ENCODE results near the gene NID1. TPM values are rescaled to one million over a fixed set of nuclear protein-coding genes. Genes with fewer than 3 reads are reported as not detected.

Gene NID1
- total RNA-seq, 1 donor from 2014 or later, result 186 TPM

DNA sequence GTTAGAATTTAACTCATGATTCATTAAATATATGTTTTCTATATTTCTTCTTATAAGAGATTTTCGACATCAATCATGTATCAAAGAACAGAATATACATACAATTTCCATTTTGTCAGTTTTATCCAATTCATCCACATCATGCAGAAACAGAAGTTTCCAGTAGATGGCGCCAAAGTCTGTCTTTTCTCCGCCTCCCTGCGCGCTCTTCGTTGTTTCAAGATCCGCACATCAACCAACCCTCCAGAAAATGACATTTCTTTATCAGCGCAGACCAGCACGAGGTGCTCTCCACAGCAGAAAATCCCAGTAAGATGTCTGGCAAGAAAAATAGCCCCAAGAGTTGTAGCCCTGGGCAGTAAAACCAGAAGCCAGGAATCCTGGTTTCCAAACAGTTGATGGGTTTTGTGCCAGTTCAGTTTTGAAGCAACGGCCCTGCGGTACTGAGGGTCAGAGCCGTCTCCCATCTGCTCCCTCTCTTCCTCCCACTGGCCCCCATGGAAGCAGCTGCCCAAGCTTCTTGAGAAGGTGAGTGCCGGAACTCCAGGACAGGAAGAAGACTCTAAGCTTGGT is 38.8 kb upstream of the NID1 start:
- peaks cover 9% of the 10 kb centered on the region for H3K4me1 Mint-ChIP-seq (ENCODE audit: unreplicated experiment)
- H3K36me3 Mint-ChIP-seq (ENCODE audit: low read depth, unreplicated experiment), result no peaks in the 10 kb centered on the region
- H3K9me3 Mint-ChIP-seq (ENCODE audit: unreplicated experiment), result no peaks in the 10 kb centered on the region
- no peaks in the 10 kb centered on the region for H3K27me3 Mint-ChIP-seq (ENCODE audit: unreplicated experiment)
- H3K4me3 Mint-ChIP-seq (ENCODE audit: unreplicated experiment), result no peak overlapping the region
- TF ChIP-seq, protein P1, sequence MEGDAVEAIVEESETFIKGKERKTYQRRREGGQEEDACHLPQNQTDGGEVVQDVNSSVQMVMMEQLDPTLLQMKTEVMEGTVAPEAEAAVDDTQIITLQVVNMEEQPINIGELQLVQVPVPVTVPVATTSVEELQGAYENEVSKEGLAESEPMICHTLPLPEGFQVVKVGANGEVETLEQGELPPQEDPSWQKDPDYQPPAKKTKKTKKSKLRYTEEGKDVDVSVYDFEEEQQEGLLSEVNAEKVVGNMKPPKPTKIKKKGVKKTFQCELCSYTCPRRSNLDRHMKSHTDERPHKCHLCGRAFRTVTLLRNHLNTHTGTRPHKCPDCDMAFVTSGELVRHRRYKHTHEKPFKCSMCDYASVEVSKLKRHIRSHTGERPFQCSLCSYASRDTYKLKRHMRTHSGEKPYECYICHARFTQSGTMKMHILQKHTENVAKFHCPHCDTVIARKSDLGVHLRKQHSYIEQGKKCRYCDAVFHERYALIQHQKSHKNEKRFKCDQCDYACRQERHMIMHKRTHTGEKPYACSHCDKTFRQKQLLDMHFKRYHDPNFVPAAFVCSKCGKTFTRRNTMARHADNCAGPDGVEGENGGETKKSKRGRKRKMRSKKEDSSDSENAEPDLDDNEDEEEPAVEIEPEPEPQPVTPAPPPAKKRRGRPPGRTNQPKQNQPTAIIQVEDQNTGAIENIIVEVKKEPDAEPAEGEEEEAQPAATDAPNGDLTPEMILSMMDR (IDR thresholded peaks at IDR 0.05; ENCODE audit: unreplicated experiment), result peak; percentile 90
- peak; percentile 59 for DNase-seq (ENCODE audit: low spot score)
- no peak overlapping the region for H3K27ac Mint-ChIP-seq (ENCODE audit: unreplicated experiment)

DNA sequence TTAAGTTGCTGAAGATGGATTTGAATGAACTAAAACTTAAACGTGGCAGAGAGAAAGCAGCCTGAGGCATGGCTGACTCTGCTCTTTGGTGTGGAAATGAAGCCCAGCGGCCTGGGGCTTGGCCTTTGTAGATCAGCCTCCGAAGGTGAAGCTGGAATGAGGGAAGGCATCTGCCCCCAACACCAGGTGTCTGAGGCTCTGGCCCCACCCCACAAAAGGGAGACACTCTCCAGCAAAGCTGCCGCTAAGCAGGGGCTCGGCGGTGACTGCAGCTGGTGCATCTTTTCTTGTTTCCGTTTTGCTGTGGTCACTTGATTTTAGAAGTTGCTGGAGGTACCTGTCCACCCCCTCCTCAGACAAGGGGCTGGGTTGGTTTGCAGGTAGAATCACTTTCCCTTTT is 38.2 kb upstream of the NID1 start:
- H3K4me1 Mint-ChIP-seq (ENCODE audit: unreplicated experiment), result peaks cover 9% of the 10 kb centered on the region
- H3K36me3 Mint-ChIP-seq (ENCODE audit: low read depth, unreplicated experiment), result no peaks in the 10 kb centered on the region
- peaks cover 1% of the 10 kb centered on the region for H3K27me3 Mint-ChIP-seq (ENCODE audit: unreplicated experiment)
- H3K9me3 Mint-ChIP-seq (ENCODE audit: unreplicated experiment), result no peaks in the 10 kb centered on the region
- TF ChIP-seq, protein P1 (IDR thresholded peaks at IDR 0.05; ENCODE audit: unreplicated experiment), result no peak
- H3K4me3 Mint-ChIP-seq (ENCODE audit: unreplicated experiment), result no peak overlapping the region
- no peak overlapping the region for H3K27ac Mint-ChIP-seq (ENCODE audit: unreplicated experiment)
- DNase-seq (ENCODE audit: low spot score), result no peak

DNA sequence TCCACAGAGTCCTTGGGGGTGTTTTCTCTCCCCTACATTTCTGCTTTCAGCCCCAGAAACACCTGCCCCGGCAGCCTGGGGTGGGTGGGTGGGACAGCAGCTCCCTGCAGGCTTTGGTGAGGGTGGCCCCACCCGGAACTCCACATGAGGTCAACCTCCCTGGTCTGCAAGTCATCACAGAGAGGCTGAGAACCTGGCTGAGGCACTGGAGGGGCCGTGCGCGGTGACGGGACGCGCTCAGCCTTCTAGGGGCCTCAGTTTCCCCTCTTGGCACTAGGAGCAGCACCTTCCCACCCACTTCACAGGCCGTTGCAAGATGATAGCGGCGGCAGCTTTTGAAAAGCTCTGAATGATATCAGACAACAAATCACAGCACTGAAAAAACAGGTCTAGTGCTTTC is 37.7 kb upstream of the NID1 start:
- Mint-ChIP-seq H3K9me3 (ENCODE audit: unreplicated experiment) (no peaks in the 10 kb centered on the region), H3K4me1 (ENCODE audit: unreplicated experiment) (peaks cover 9% of the 10 kb centered on the region), H3K36me3 (ENCODE audit: low read depth, unreplicated experiment) (no peaks in the 10 kb centered on the region), H3K27me3 (ENCODE audit: unreplicated experiment) (peaks cover 3% of the 10 kb centered on the region), H3K27ac (ENCODE audit: unreplicated experiment) (no peak overlapping the region), H3K4me3 (ENCODE audit: unreplicated experiment) (no peak overlapping the region)
- TF ChIP-seq, protein P1 (IDR thresholded peaks at IDR 0.05; ENCODE audit: unreplicated experiment), result no peak
- DNase-seq (ENCODE audit: low spot score), result no peak

DNA sequence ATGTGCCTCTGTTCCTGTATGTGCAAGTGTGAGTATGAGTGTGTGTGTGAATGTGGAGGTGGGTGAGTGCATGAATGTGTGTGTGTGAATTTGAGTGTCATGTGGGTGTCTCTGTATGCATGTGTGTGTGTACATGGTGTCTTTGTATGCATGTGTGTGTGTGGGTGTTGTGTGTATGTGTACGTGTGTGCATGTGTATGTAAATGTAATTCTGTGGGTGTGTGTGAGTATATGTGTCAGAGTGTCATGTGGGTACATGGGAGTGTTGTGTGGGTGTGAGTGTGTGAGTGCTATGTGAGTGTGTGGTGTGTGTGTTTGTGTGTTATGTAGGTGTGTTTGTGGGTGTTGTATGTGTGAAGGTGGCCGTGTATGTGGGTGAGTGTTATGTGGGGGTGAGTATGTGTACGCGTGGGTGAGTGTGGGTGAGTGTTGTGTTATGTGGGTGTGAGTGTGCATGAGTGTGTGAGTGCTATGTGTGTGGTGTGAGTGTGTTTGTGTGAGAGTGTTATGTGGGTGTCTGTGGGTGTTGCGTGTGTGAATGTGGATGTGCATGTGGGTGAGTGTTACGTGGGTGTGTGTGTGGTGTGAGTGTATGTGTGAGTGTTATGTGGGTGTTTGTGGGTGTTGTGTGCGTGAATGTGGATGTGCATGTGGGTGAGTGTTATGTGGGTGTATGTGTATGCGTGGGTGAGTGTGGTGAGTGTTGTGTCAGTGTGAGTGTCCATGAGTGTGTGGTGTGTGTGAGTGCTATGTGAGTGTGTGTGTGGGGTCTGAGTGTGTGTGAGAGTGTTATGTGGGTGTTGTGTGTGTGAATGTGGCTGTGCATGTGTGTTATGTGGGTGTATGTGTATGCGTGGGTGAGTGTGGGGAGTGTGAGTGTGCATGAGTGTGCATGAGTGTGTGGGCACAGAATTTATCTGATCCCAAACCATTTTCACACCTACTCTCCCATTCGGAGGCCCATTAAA is 36.6 kb upstream of the NID1 start:
- TF ChIP-seq, protein P1 (IDR thresholded peaks at IDR 0.05; ENCODE audit: unreplicated experiment), result no peak

DNA sequence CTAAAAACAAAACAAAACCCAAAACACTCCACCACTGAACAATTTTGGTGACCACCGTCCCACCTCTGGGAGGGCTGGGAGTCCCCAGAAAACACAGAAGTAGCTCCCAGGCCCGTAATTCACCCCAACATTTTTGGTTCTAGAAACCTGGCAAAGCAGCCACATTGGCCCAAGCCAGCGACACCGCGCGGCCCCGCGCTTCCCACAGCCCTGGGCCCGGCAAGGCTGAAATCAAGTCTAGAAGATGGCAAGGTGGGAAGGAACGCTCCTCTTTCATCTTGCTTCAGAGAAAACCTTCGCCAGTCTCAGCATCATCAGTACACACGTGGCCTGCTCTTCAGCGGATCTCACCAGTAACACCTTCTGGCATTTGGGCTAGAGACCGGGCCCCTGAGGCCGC is 35.9 kb upstream of the NID1 start:
- H3K27ac Mint-ChIP-seq (ENCODE audit: unreplicated experiment), result no peak overlapping the region
- peaks cover 12% of the 10 kb centered on the region for H3K27me3 Mint-ChIP-seq (ENCODE audit: unreplicated experiment)
- peaks cover 11% of the 10 kb centered on the region for H3K4me1 Mint-ChIP-seq (ENCODE audit: unreplicated experiment)
- peaks cover 12% of the 10 kb centered on the region for H3K36me3 Mint-ChIP-seq (ENCODE audit: low read depth, unreplicated experiment)
- TF ChIP-seq, protein P1 (IDR thresholded peaks at IDR 0.05; ENCODE audit: unreplicated experiment), result no peak
- H3K9me3 Mint-ChIP-seq (ENCODE audit: unreplicated experiment), result peaks cover 6% of the 10 kb centered on the region
- no peak overlapping the region for H3K4me3 Mint-ChIP-seq (ENCODE audit: unreplicated experiment)
- no peak for DNase-seq (ENCODE audit: low spot score)

More for the DNA sequence above, 36.6 kb upstream of the NID1 start:
- H3K9me3 Mint-ChIP-seq (ENCODE audit: unreplicated experiment), result peaks cover 4% of the 10 kb centered on the region
- H3K36me3 Mint-ChIP-seq (ENCODE audit: low read depth, unreplicated experiment), result peaks cover 8% of the 10 kb centered on the region
- peaks cover 11% of the 10 kb centered on the region for H3K27me3 Mint-ChIP-seq (ENCODE audit: unreplicated experiment)
- H3K4me3 Mint-ChIP-seq (ENCODE audit: unreplicated experiment), result no peak overlapping the region
- DNase-seq (ENCODE audit: low spot score), result no peak
- H3K27ac Mint-ChIP-seq (ENCODE audit: unreplicated experiment), result no peak overlapping the region
- H3K4me1 Mint-ChIP-seq (ENCODE audit: unreplicated experiment), result peaks cover 11% of the 10 kb centered on the region

Measured in endothelial cell (in vitro differentiated cells).